SK-N-SH (cell line): ENCODE measurements around the gene ZNF385A. TPM values are rescaled to one million over a fixed set of nuclear protein-coding genes. Genes with fewer than 3 reads are reported as not detected.

ENCODE experiments used
- CTCF ChIA-PET: fragments of 300-600, 350-600 bp; formaldehyde crosslinking; extraction: SDS; loops from one replicate; lab custom pipeline; 2021; lab: Yijun Ruan, JAX
- POLR2A ChIA-PET: fragments of 350-600 bp; sonication (Branson Sonifier 250); formaldehyde crosslinking; extraction: SDS; loops from one replicate; lab custom pipeline; 2020; ENCODE audit warnings: antibody characterized with exemption, inconsistent platforms; lab: Yijun Ruan, JAX
- DNase-seq: peaks from one replicate; pipeline ENCODE4 v3.0.0; 2012
- H2AFZ ChIP-seq: fragments of 200-600 bp; sonication (generic); 2 replicates; pipeline ENCODE4 v1.8.1; 2016; ENCODE audit warnings: antibody characterized with exemption, mild to moderate bottlenecking, low read depth
- H3F3A ChIP-seq: fragments of 200-600 bp; sonication (generic); replicated peaks from 2 replicates; pipeline ENCODE3; 2016; ENCODE audit warnings: antibody characterized with exemption, mild to moderate bottlenecking; ENCODE audit not compliant: insufficient read depth
- H3K27ac ChIP-seq, 2 experiments: fragments of 200-500 bp in 1 of 2; fragments of 200-600 bp in 1 of 2; sonication (Bioruptor generic) in 1 of 2; sonication (generic), shearing (Covaris generic) in 1 of 2; 2 replicates each; pipeline versions ENCODE4 v1.5.1 to v1.6.1; 2014 to 2016; ENCODE audit warnings: low read depth in 2 of 2, inconsistent platforms in 1 of 2, low read length in 1 of 2, mild to moderate bottlenecking in 1 of 2, mixed read lengths in 1 of 2
- H3K27me3 ChIP-seq: fragments of 200-600 bp; sonication (generic), shearing (Covaris generic); 2 replicates; pipeline ENCODE4 v1.6.1; 2016; ENCODE audit warnings: mixed run types; ENCODE audit not compliant: insufficient read depth
- H3K36me3 ChIP-seq, 2 experiments: fragments of 200-500 bp in 1 of 2; fragments of 200-600 bp in 1 of 2; sonication (Bioruptor generic) in 1 of 2; sonication (generic) in 1 of 2; replicated peaks in 1 of 2; 2 replicates each; pipeline versions ENCODE3 to v1.5.1; 2014 to 2016; ENCODE audit warnings: low read length in 1 of 2, mild to moderate bottlenecking in 1 of 2; ENCODE audit not compliant: insufficient read depth in 2 of 2, control insufficient read depth in 1 of 2
- H3K4me1 ChIP-seq, 2 experiments: fragments of 200-500 bp in 1 of 2; fragments of 200-600 bp in 1 of 2; sonication (Bioruptor generic) in 1 of 2; sonication (generic), shearing (Covaris generic) in 1 of 2; 2 replicates each; pipeline versions ENCODE4 v1.5.1 to v1.6.1; 2014 to 2016; ENCODE audit warnings: low read depth in 1 of 2, low read length in 1 of 2, mixed run types in 1 of 2; ENCODE audit not compliant: insufficient read depth in 2 of 2, control insufficient read depth in 1 of 2
- H3K4me2 ChIP-seq: fragments of 200-600 bp; sonication (generic), shearing (Covaris generic); 2 replicates; pipeline ENCODE4 v1.6.1; 2017; ENCODE audit warnings: mixed run types
- H3K4me3 ChIP-seq, 2 experiments: fragments of 200-500 bp in 1 of 2; fragments of 200-600 bp in 1 of 2; sonication (Bioruptor generic) in 1 of 2; sonication (generic), shearing (Covaris generic) in 1 of 2; 2 replicates each; pipeline versions ENCODE4 v1.5.1 to v1.8.1; 2014 to 2016; ENCODE audit warnings: low read depth in 2 of 2, inconsistent platforms in 1 of 2, low read length in 1 of 2, mild to moderate bottlenecking in 1 of 2, mixed read lengths in 1 of 2, moderate library complexity in 1 of 2
- H3K79me2 ChIP-seq: fragments of 200-600 bp; sonication (generic); 2 replicates; pipeline ENCODE4 v1.8.1; 2017; ENCODE audit warnings: mild to moderate bottlenecking; ENCODE audit not compliant: insufficient read depth
- H3K9ac ChIP-seq: fragments of 200-600 bp; sonication (generic); 2 replicates; pipeline ENCODE4 v1.6.1; 2017; ENCODE audit warnings: mixed run types
- H3K9me2 ChIP-seq: fragments of 200-600 bp; sonication (generic); 2 replicates; pipeline ENCODE4 v1.6.1; 2017; ENCODE audit warnings: mixed run types
- H3K9me3 ChIP-seq: fragments of 200-600 bp; sonication (generic); 2 replicates; pipeline ENCODE4 v1.6.1; 2017; ENCODE audit warnings: mixed run types, mild to moderate bottlenecking, moderate library complexity
- H4K20me1 ChIP-seq: fragments of 200-600 bp; sonication (generic); 2 replicates; pipeline ENCODE4 v1.6.1; 2017; ENCODE audit warnings: mild to moderate bottlenecking, mixed run types; ENCODE audit not compliant: insufficient read depth
- EP300 ChIP-seq, 2 experiments: IDR thresholded peaks; 2 replicates each; pipeline versions ENCODE4 v1.4.0 to v1.6.1; 2012; ENCODE audit warnings: borderline replicate concordance in 1 of 2, low read depth in 1 of 2, low read length in 1 of 2
- EZH2phosphoT487 ChIP-seq: fragments of 200-600 bp; sonication (generic); IDR thresholded peaks from 2 replicates; pipeline ENCODE4 v1.6.1; 2017; ENCODE audit warnings: low read depth, mixed run types, mild to moderate bottlenecking, antibody characterized with exemption, moderate library complexity, borderline replicate concordance
- FOXJ3 ChIP-seq: sonication (generic); formaldehyde crosslinking; IDR thresholded peaks from 2 replicates; pipeline ENCODE4 v1.5.1; 2020; ENCODE audit warnings: mild to moderate bottlenecking, missing genetic modification reagents
- FOXM1 ChIP-seq: IDR thresholded peaks from 2 replicates; pipeline ENCODE4 v1.4.0; 2012; ENCODE audit warnings: low read depth, mild to moderate bottlenecking
- GATA2 ChIP-seq: sonication (generic); formaldehyde crosslinking; IDR thresholded peaks from 2 replicates; pipeline ENCODE4 v1.5.0; 2020; ENCODE audit warnings: mild to moderate bottlenecking, missing genetic modification reagents
- JUND ChIP-seq: IDR thresholded peaks from 2 replicates; pipeline ENCODE4 v1.4.0; 2012
- MXI1 ChIP-seq: IDR thresholded peaks from 2 replicates; pipeline ENCODE4 v1.6.1; 2012; ENCODE audit warnings: mild to moderate bottlenecking, low read depth, low read length, improper control_type of control experiment
- NFIC ChIP-seq: IDR thresholded peaks from 2 replicates; pipeline ENCODE4 v1.4.0; 2012; ENCODE audit warnings: borderline replicate concordance
- POLR2AphosphoS5 ChIP-seq: IDR thresholded peaks from 2 replicates; pipeline ENCODE4 v1.6.1; 2012; ENCODE audit warnings: low read depth, low read length
- RCOR1 ChIP-seq: fragments of 150-350 bp; IDR thresholded peaks from 2 replicates; pipeline ENCODE4 v1.6.1; 2017; ENCODE audit warnings: antibody characterized with exemption, low read length
- REST ChIP-seq: IDR thresholded peaks from 2 replicates; pipeline ENCODE4 v1.6.1; 2012; ENCODE audit warnings: mild to moderate bottlenecking, low read depth, low read length, moderate library complexity
- SIN3A ChIP-seq: IDR thresholded peaks from 2 replicates; pipeline ENCODE4 v1.6.1; 2012; ENCODE audit warnings: low read depth, mild to moderate bottlenecking, low read length, moderate library complexity, borderline replicate concordance
- TEAD4 ChIP-seq: IDR thresholded peaks from 2 replicates; pipeline ENCODE4 v1.4.0; 2012; ENCODE audit warnings: mild to moderate bottlenecking, borderline replicate concordance; ENCODE audit not compliant: insufficient read depth
- USF1 ChIP-seq: IDR thresholded peaks from 2 replicates; pipeline ENCODE4 v1.4.0; 2012; ENCODE audit warnings: low read depth, borderline replicate concordance
- USF2 ChIP-seq: fragments of 150-350 bp; IDR thresholded peaks from 2 replicates; pipeline ENCODE4 v1.6.1; 2017; ENCODE audit warnings: antibody characterized with exemption, low read length, low read depth, borderline replicate concordance
- WGBS: methylation state at CpG from one replicate; pipeline ENCODE4 v1.1.6; 2017; ENCODE audit warnings: low lambda C conversion rate; 5-methylcytosine and 5-hydroxymethylcytosine counted together
- polyA plus RNA-seq, 3 experiments: library from polyadenylated mRNA; depleted of rRNA; stranded (reverse); fragments of >200 nt; gene quantifications; 2 replicates each; pipeline ENCODE4 v1.2.3, GENCODE V29; 2012
- TF ChIP-seq, protein P1 (sequence below): fragments of 150-350 bp; IDR thresholded peaks from 2 replicates; pipeline ENCODE4 v1.6.1; 2016; ENCODE audit warnings: mild to moderate bottlenecking, low read depth, low read length

ZNF385A gene
- polyA plus RNA-seq, 1 of the 3 experiments (the other 2 are of a cell fraction) = 2.6 TPM

- Histone ChIP-seq H3K4me2 (no peak overlapping the region), H3K27me3 (no peaks in the 10 kb centered on the region), H3K9ac (no peak overlapping the region), H3K79me2 (no peaks in the 10 kb centered on the region), H3K4me3 (no peak overlapping the region), H3K9me3 (no peaks in the 10 kb centered on the region), H3F3A (peaks cover 5% of the 10 kb centered on the region), H2AFZ (no peak overlapping the region), H3K36me3 (no peaks in the 10 kb centered on the region), H4K20me1 (no peaks in the 10 kb centered on the region), H3K4me1 (peaks cover 11 to 41% of the 10 kb centered on the region in 2 experiments; a peak in 2 of 4 replicates), H3K9me2 (no peaks in the 10 kb centered on the region), H3K27ac (peak overlapping the region; percentile 29 to 62; a peak in 3 of 4 replicates)
- TF ChIP-seq RCOR1 (no peak), EP300 (IDR thresholded peaks at IDR 0.05; ENCODE audit: borderline replicate concordance in 1 of 2, low read depth in 1 of 2, low read length in 1 of 2) (0 out of 4 replicates have a peak, but pooled peaks of 1 of the 2 experiments have one; percentile 2), FOXM1 (no peak), JUND (no peak), MXI1 (peak; percentile 19), REST (no peak)
- TF ChIP-seq, protein P1, sequence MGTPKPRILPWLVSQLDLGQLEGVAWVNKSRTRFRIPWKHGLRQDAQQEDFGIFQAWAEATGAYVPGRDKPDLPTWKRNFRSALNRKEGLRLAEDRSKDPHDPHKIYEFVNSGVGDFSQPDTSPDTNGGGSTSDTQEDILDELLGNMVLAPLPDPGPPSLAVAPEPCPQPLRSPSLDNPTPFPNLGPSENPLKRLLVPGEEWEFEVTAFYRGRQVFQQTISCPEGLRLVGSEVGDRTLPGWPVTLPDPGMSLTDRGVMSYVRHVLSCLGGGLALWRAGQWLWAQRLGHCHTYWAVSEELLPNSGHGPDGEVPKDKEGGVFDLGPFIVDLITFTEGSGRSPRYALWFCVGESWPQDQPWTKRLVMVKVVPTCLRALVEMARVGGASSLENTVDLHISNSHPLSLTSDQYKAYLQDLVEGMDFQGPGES = no peak
- DNase-seq = no peak
- ChIA-PET CTCF (interaction anchor here (1.0 to 3.3 kb wide), 14 partner anchors 7 to 372 kb away, joined by 3 to 69 read pairs (median 9); partner anchors contain the start of genes CBX5, HNRNPA1, HOXC9 and ZNF385A), POLR2A (interaction anchor here (1.0 to 1.7 kb wide), 2 partner anchors 13 to 92 kb away, joined by 4 to 6 read pairs; partner anchors contain the start of genes CBX5 and HNRNPA1)
- WGBS = 67% methylated on average over 8 of the region's 8 CpGs
Measured at GRCh38 chr12:54372113-54372806, 12.3 kb downstream of the ZNF385A start.

DNA sequence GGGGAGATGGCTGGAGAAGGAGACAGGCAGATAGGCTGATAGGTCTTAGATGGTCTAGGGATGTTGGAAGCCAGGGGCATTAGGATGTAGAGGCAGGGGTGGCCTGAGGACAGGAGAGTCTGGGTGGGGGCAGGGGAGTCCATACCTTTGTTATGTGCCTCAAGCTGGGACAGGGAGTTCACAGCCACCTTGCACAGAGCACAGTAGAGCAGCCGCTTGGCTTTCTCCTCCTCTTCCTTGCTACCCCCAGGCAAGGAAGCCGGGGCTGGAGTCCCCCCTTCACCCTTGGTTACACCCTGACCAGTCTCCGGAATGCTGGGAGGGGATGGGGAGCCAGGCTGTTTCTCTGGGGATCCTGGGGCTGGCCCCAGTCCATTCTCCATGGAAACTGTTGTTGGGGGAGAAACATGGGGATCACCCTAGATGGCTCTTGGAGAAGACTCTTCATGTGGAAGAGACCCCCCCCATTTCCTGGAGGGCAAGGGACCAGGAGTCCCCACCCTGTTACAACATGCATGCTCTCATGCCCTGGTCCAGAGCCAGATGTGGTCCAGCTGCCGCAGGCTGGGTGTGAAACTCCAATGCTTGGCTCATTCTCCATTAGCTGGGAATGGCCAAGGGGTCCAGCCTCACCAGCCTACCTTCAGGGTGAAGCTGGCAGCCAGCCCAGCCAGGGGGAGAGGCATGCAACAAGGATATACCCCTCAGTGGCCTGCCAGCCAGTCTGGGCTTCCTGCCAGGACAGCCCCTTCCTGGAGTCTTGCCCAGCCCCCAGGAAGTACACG, 13.0 kb downstream of the ZNF385A start:
- Histone ChIP-seq H3K9ac (no peak overlapping the region), H3K9me2 (no peaks in the 10 kb centered on the region), H4K20me1 (no peaks in the 10 kb centered on the region), H3K4me3 (no peak overlapping the region), H3F3A (peaks cover 5% of the 10 kb centered on the region), H3K27me3 (no peaks in the 10 kb centered on the region), H3K4me2 (no peak overlapping the region), H3K4me1 (peaks cover 11 to 41% of the 10 kb centered on the region in 2 experiments; a peak in 2 of 4 replicates), H3K36me3 (no peaks in the 10 kb centered on the region), H2AFZ (no peak overlapping the region), H3K79me2 (no peaks in the 10 kb centered on the region), H3K27ac (peak overlapping the region; percentile 29 to 62; a peak in 3 of 4 replicates), H3K9me3 (no peaks in the 10 kb centered on the region)
- ChIA-PET CTCF (interaction anchor here (0.8 to 3.3 kb wide), 24 partner anchors 8 to 372 kb away, joined by 3 to 69 read pairs (median 8); partner anchors contain the start of genes CBX5, HNRNPA1, HOXC8 and HOXC9), POLR2A (interaction anchor here (1.0 to 1.7 kb wide), 3 partner anchors 8 to 91 kb away, joined by 3 to 6 read pairs (median 4); partner anchors contain the start of genes CBX5 and HNRNPA1)
- peak; percentile 91 for DNase-seq
- TF ChIP-seq USF2 = no peak
- TF ChIP-seq POLR2AphosphoS5 = no peak
- peak; percentile 74 for TF ChIP-seq NFIC
- no peak for TF ChIP-seq TEAD4
- peak; percentile 67; the same call in 1 of the 2 replicates for TF ChIP-seq MXI1
- peak; percentile 85 for TF ChIP-seq FOXJ3 (CRISPR knock-in tag)
- TF ChIP-seq EP300 (IDR thresholded peaks at IDR 0.05; ENCODE audit: borderline replicate concordance in 1 of 2, low read depth in 1 of 2, low read length in 1 of 2) = peak in 1 of 2 experiments; percentile 54; a peak in 1 of 4 replicates
- no peak for TF ChIP-seq USF1
- TF ChIP-seq GATA2 (CRISPR knock-in tag) = 0 out of 2 replicates have a peak, but pooled peaks have one; percentile 13
- no peak for TF ChIP-seq EZH2phosphoT487
- peak; percentile 39 for TF ChIP-seq RCOR1
- no peak for TF ChIP-seq SIN3A
- 52% methylated on average over 4 of the region's 5 CpGs for WGBS
